GM12891 (cell line): ENCODE data around the gene NEDD9.

ENCODE experiments used
- DNase-seq: peaks from one replicate; pipeline ENCODE4 v3.0.0; 2011; ENCODE audit warnings: low spot score; ENCODE audit not compliant: insufficient read length
- FAIRE-seq: peaks from 2 replicates; lab custom pipeline; 2011; peaks lifted over from hg19 to GRCh38; lab: Jason Lieb, UNC
- PAX5 ChIP-seq: IDR thresholded peaks from 2 replicates; pipeline ENCODE4 v1.6.1; 2011; ENCODE audit warnings: low read length, moderate library complexity, mild to moderate bottlenecking; ENCODE audit not compliant: insufficient read depth, severe bottlenecking
- POLR2A ChIP-seq: IDR thresholded peaks from 2 replicates; pipeline ENCODE4 v1.6.1; 2011; ENCODE audit warnings: low read depth, low read length, control low read depth
- POLR2AphosphoS5 ChIP-seq: IDR thresholded peaks from 2 replicates; pipeline ENCODE4 v1.6.1; 2011; ENCODE audit warnings: low read depth, low read length, control low read depth
- POU2F2 ChIP-seq: IDR thresholded peaks from 2 replicates; pipeline ENCODE4 v1.6.1; 2011; ENCODE audit warnings: low read depth, mild to moderate bottlenecking, control low read depth, low read length, moderate library complexity
- SPI1 ChIP-seq: IDR thresholded peaks from 2 replicates; pipeline ENCODE4 v1.6.1; 2011; ENCODE audit warnings: low read depth, low read length, control low read depth
- TAF1 ChIP-seq: IDR thresholded peaks from 2 replicates; pipeline ENCODE4 v1.6.1; 2011; ENCODE audit warnings: low read depth, low read length, control low read depth

NEDD9 gene

GRCh38 chr6:11204005-11204399, 28.5 kb downstream of the NEDD9 start:
- DNase-seq, result no peak
- FAIRE-seq, result no peak
- TF ChIP-seq SPI1, result no peak
- TF ChIP-seq POLR2A, result no peak
- TF ChIP-seq PAX5, result no peak

- FAIRE-seq, result no peak
- no peak for DNase-seq
- no peak for TF ChIP-seq PAX5
These were observed 29.0 kb downstream of the NEDD9 start for GRCh38 chr6:11203306-11204004.

- FAIRE-seq, result no peak
- TF ChIP-seq POLR2A (no peak), SPI1 (no peak), TAF1 (no peak), POLR2AphosphoS5 (no peak), PAX5 (no peak), POU2F2 (no peak)
- no peak for DNase-seq
These were observed 29.8 kb downstream of the NEDD9 start for GRCh38 chr6:11202513-11203305.

GRCh38 chr6:11201772-11202512, 30.5 kb downstream of the NEDD9 start:
- no peak for TF ChIP-seq SPI1
- no peak for TF ChIP-seq POU2F2
- TF ChIP-seq TAF1, result no peak
- TF ChIP-seq POLR2A, result no peak
- TF ChIP-seq POLR2AphosphoS5, result no peak
- TF ChIP-seq PAX5, result no peak
- DNase-seq, result no peak
- FAIRE-seq, result no peak

GRCh38 chr6:11201015-11201414, 31.5 kb downstream of the NEDD9 start:
- FAIRE-seq (no peak), DNase-seq (no peak)
- no peak for TF ChIP-seq SPI1
- no peak for TF ChIP-seq TAF1
- TF ChIP-seq POLR2A, result no peak
- TF ChIP-seq POU2F2, result no peak
- TF ChIP-seq PAX5, result no peak
- TF ChIP-seq POLR2AphosphoS5, result no peak

GRCh38 chr6:11200356-11200755, 32.1 kb downstream of the NEDD9 start:
- no peak for DNase-seq
- no peak for FAIRE-seq
- TF ChIP-seq POLR2AphosphoS5, result no peak
- no peak for TF ChIP-seq PAX5

GRCh38 chr6:11198663-11199603, 33.5 kb downstream of the NEDD9 start:
- DNase-seq (peak; percentile 41), FAIRE-seq (no peak)
- TF ChIP-seq PAX5 (no peak), SPI1 (no peak), TAF1 (no peak), POLR2AphosphoS5 (no peak), POU2F2 (no peak), POLR2A (no peak)

- no peak for DNase-seq
- FAIRE-seq, result no peak
- no peak for TF ChIP-seq POLR2A
- no peak for TF ChIP-seq SPI1
- no peak for TF ChIP-seq PAX5
- no peak for TF ChIP-seq POLR2AphosphoS5
- TF ChIP-seq POU2F2, result no peak
- TF ChIP-seq TAF1, result no peak
These were observed 34.6 kb downstream of the NEDD9 start for GRCh38 chr6:11197850-11198249.

GRCh38 chr6:11197175-11197536, 35.3 kb downstream of the NEDD9 start:
- FAIRE-seq (no peak), DNase-seq (no peak)
- TF ChIP-seq PAX5, result no peak
- no peak for TF ChIP-seq POLR2AphosphoS5
- TF ChIP-seq POLR2A, result no peak
- no peak for TF ChIP-seq POU2F2
- no peak for TF ChIP-seq TAF1
- TF ChIP-seq SPI1, result no peak
